ENCODE measurements around the gene SLC23A1. TPM values are rescaled to one million over a fixed set of nuclear protein-coding genes. Genes with fewer than 3 reads are reported as not detected.
"Not testable (repeated sequence)": the region's sequence is repeated elsewhere in the genome, so short reads cannot be mapped to it uniquely, and the experiment has no call there.

SLC23A1 gene
- total RNA-seq, 1 donor from 2014 or later = not detected

DNA sequence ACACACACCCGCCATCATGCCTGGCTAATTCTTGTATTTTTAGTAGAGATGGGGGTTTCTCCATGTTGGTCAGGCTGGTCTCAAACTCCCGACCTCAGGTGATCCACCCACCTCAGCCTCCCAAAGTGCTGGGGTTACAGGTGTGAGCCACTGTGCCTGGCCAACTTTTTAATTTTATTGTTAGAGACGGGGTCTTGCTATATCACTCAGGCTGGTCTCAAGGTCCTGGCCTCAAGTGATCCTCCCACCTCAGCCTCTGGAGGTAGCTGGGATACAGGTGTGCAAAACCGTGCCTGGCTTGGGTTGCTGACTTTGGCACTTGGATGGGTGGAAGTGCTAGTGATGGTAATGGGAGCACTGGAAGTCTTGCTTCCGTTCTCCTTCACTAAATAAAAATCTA, 26.0 kb upstream of the SLC23A1 start:
- DNase-seq; intact Hi-C loops (cut with micrococcal nuclease); ATAC-seq: not testable (repeated sequence)

DNA sequence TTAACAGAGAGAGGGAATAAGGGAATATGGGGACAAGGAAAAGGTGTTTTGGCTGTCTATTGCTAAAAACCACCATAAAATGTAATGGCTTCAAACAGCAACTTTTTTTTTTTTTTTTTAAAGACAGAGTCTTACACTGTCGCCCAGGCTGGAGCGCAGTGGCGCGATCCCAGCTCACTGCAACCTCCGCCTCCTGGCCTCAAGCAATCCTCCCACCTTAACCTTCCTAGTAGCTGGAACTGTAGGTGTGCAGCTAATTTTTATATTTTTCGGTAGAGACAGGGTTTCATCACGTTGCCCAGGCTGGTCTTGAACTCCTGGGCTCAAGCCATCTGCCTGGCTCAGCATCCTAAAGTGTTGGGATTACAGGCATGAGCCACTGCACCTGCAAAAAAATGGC, 25.1 kb upstream of the SLC23A1 start:
- DNase-seq (no peak), ATAC-seq (no peak)
- intact Hi-C loops (cut with micrococcal nuclease) = no loop called here

DNA sequence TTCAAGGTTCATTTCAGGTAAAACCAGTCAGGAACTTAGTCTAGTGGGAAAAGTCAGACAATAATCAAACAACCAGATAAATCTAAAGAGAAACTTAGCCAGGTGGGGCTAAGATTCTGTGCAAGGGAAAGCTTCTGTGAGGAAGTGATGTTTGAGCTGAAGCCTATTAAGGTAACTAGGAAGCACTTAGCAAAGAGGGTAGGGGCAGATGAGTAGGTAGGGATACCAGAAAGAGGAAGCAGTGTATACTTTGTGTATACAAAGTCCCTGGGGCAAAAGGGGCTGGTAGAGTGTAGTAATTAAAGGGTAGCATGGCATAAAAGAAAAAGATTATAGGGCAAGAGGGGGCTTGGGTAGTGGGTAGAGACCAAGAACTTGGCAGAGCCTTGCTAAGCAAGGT, 24.4 kb upstream of the SLC23A1 start:
- DNase-seq = no peak
- intact Hi-C loops (cut with micrococcal nuclease) = no loop called here
- no peak for ATAC-seq

DNA sequence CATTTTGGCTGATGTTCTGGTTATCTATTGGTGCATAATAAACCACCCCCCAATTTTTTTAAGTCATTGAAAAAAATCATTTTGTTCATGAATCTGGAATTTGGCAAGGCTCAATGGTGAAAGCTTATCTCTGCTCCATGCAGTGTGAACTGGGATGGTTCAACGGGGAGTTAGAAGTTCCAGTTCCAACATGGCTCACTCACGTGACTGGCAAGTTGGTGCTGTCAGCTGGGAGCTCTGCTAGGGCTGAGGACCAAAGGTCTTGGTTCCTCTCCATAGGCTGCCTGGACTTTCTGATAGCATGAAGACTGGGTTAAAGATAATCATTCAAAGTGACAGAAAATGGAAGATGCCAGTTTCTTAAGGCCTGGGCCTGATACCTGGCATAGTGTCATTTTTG, 23.9 kb upstream of the SLC23A1 start:
- ATAC-seq = no peak
- no peak for DNase-seq
- intact Hi-C loops (cut with micrococcal nuclease) = no loop called here

DNA sequence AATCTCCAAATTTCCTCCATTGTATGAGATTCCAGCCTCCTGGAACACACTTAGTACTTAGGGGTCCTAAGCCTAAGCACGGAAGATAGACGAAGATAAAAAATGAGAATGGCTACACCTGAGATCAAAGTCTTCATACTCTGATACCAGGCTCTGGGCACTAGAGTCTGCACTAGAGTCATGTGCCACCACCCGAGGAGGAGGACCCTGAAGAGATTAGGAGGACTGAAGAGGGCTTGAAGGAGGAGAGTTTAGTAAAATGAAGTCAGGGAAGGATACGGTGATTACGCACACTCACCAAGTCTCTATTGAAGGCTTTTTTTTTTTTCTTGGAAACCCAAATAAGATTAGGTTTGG, 21.4 kb upstream of the SLC23A1 start:
- no peak for ATAC-seq
- intact Hi-C loops (cut with micrococcal nuclease) = no loop called here

DNA sequence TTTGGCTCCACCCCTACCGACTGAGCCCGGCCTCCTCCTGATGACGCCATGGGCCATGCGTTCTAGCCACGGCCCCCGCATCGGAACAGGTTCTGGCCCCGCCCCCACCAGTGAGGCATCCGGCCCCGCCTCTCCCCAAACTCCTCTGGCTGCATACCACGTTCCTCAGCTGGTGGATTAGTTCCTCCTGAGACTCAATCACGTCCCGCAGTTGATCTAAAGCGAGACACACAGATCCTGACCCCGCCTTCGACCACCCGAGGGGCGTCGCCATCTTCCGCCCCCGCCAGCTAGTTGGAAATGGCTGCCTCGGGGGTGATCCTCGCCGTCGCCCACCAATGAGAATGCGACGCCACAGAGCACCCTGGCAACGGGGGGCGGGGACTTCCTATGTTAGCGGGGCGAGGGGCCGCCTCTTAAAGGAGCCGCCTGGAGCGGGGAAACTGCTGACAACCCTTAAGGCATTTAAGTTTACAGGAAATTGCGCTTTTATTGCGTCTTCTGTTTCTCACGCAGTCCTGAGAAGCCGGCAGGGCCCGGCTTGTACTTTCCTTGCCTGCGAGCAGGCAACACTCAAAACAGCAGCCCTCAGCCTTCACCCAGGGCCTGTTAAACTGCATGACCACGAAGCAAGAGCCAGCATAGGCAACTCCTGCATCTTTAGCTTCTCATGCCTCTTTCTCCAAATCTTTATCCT, 20.8 kb upstream of the SLC23A1 start, which contains the start of gene SPATA24:
Gene SPATA24 (minus strand): TSS at position 303 of the 697 bp plus-strand sequence. CDS start 29 bp downstream, at position 274.
- ATAC-seq = peak; percentile 96
- peak; percentile 98 for DNase-seq
- intact Hi-C loops (cut with micrococcal nuclease) = no loop called here

More for the DNA sequence above, 21.4 kb upstream of the SLC23A1 start:
- no peak for DNase-seq

DNA sequence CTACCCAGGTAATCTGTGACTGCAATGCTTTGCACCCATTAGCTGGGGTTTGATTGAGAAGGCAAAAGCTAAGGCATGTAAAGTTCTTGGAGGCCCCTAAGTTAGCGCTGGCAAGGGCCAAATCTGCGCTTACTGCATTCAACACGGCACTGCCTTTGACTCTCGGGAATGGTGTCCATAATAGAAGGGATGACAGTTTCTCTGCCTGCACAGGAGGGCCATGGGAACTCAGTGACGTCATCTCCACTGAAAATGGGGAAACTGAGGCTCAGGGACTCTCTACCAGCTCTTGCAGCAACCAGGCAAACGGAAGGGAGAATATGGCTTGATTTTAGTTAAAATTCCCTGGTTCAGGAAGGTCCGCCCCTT, 20.3 kb upstream of the SLC23A1 start:
- intact Hi-C loops (cut with micrococcal nuclease) = no loop called here
- ATAC-seq (peak; percentile 5), DNase-seq (no peak)

DNA sequence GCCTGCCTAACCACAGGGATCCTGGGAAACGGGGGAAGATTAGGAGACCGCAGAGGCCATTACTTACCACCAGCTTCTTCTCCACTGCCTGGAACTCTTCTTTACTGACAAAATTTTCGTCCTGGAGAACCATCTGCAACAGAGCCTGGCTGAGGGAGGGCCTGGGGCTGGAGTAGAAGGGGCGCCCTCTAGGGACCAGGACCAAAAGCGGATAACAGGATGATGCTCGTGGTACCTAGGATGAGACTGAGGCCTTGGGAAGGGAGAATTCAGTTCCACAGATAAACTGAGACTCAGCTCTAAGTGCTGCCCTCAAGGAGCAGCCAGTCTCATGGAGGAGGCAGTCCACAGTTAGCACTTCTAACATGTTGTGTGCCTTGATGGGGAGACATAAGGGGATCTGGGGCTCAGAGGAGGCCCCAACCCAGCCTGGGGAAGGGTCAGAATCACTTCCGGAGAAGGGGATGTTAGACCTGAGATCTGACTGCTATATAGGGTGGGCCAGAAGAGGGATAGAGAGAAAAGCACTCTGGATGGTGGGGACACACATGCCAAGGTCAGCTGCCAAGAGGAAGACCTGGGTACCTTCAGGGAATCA, 19.6 kb upstream of the SLC23A1 start:
- intact Hi-C loops (cut with micrococcal nuclease) = no loop called here
- DNase-seq (no peak), ATAC-seq (no peak)

DNA sequence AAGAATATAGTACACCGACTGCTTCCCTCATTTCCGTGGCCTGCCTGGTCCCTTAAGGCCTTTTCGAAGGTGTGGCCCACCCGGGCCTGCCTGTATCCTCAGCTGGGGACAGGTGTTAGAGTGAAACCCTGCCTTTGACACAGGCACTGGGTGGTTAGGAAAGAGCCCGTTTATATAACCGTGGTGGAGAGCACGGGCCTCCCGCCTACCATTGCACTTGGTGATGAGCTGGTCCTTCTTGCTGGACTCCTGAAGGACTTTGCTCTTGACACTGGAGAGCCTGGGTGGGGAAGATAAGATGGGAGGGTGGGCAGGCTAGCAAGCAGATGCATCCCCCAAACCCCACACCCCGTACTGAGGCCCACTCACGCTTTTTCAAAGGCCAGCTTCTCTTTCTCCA, 18.4 kb upstream of the SLC23A1 start:
- intact Hi-C loops (cut with micrococcal nuclease) = no loop called here
- no peak for DNase-seq
- ATAC-seq = no peak

DNA sequence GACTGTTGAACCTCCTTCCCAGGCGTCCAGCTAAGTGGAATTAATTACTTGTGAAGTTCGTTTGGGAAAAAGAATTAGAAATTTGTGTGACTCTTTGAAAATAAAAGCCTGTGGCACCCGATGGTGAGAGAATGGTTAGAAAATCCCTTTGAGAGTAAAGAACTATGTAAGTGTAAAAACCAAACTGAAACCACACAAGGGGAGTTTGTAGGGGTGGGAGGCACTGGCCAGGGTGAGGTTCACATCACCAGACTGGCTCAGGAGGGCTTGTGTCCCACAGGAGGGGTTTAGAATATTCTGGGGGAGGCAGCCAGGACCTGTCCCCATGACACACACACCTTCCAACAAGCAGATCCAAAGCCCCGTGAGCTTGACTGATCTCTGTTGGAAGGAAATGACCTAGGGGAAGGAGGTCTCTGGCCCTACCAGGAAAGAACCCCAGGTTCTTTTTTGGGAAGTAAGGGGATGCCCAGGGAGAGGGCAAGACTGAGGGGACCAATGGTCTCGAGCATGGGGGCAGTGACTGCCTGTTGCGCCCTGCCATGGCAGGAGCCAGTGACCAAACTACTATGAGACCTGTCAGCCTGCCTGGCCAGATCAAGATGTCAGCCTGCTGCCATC, 16.5 kb upstream of the SLC23A1 start:
- no peak for ATAC-seq
- DNase-seq = no peak
- intact Hi-C loops (cut with micrococcal nuclease) = no loop called here

DNA sequence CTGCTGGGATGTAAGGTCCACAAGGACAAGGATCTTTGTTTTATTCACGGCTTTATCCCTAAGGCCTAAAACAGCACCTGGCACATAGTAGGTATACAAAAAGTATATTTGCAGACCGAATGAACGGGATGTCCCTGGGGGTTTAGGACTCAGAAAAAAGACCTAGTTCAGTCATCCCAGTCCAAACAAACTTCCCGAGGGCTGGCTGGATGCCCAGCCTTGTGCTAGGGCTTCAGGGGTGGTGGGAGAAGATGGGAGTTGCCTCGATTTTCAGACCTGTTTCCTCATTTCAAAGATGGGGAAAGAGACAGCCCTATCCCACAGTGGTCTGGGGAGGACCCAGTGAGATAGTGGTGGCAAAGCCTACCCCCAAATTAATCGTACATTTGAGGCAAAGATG, 14.8 kb upstream of the SLC23A1 start:
- intact Hi-C loops (cut with micrococcal nuclease) = no loop called here
- ATAC-seq = no peak
- no peak for DNase-seq

DNA sequence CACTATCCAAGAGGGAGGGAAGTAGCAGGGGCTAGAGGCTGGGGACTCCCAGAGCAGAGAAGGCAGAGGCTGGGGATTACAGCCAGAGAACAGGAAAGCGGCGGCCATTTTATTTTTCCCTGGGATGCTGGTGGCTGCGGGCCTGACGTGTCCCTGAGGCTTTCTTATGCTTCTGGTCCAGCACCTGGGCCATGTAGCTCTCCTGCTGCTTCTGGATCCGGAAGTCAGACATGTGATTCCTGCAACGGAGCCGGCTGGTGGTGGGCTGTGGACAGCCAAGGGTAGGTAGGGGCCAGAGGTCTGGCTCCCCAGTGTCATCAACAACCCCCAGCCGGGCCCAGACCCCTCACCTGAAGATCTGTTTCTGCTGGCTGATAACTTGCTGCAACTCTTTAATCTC, 13.6 kb upstream of the SLC23A1 start:
- intact Hi-C loops (cut with micrococcal nuclease) = no loop called here
- DNase-seq = peak; percentile 21
- ATAC-seq = no peak

DNA sequence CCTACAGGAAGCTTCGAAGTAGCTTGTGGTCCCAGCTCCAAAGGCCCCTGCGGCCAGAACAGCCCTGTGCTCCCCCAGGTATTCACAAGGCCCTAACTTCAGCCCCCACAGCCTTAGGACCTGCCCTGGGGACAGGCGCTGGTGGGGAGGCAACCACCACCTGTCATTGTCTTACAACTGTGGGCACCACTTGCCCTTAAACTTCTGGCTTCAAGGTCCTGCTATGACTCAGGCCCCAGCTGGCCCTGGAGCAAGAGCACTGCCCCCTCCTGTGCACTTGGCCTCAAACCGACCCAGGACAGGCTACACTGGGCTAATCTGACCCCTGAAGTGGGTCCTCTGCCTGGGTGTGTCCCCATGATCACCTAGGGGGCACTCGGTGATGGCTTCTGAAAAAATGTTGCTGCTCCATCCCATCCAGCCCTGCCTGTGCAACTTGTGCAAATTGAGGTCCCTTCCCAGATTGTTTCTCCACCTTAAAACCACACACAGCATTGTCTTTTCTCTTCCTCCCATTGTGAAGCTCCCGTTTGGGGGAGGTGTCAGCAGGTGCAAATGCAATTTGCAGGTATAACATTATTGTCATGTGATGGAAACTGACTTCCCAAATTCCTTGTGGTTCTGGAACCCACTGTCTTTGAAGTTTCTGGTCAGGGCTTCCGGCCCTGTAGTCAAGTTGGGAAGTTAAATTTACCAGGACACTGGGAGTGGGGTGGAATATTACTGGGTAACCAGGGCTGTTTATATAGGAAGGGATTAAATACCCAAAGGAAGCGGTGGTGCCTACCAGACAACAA, 12.9 kb upstream of the SLC23A1 start:
- peak; percentile 47 for DNase-seq
- ATAC-seq = peak; percentile 24
- intact Hi-C loops (cut with micrococcal nuclease) = no loop called here

DNA sequence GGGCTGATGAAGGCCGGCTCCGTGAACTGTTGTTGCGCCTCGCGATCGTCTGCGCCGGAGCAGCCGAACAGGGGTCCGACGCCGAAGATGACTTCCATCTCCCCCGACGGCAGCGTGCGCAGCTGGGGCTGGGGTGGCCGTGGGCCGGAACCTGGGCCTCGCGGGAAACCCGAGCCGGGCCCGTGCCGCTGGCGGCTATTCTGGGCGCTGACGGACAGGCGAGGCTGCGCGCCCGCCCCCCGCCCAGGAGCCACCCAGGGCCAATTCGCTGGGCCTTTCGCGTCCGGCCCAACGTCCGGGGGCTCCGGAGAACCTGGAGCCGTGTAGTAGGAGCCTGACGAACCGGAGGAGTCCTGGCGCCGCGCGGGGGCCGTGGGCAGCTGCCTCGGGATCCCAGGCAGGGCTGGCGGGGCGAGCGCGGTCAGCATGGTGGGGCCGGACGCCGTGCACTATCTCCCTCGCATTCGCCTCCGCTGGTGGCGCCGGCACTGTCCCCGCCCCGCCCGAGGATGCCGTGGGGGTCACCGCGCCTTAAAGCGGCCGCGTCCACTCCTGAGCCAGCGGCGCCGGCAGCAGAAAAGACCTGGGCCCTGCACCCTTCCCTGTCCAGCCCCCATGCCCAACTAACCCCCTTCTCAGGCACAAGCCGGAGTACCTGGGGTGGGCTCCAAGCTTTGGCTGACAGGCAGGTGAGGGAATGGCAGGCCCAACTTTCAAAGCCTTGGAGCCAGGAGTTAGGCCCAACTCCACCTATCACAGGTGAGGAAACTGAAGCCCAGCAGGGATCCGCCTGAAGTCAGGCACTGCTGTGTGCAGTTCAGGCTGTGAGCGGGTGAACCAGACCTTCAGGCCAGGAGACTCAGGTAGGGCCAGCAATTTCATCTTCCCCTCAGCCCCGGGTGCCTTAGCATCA, 11.8 kb upstream of the SLC23A1 start, which contains the start of gene PROB1:
Gene PROB1 (minus strand): TSS at position 451 of the 913 bp plus-strand sequence. CDS start 23 bp downstream, at position 428.
- DNase-seq (peak; percentile 85), ATAC-seq (peak; percentile 82)
- intact Hi-C loops (cut with micrococcal nuclease) = no loop called here

DNA sequence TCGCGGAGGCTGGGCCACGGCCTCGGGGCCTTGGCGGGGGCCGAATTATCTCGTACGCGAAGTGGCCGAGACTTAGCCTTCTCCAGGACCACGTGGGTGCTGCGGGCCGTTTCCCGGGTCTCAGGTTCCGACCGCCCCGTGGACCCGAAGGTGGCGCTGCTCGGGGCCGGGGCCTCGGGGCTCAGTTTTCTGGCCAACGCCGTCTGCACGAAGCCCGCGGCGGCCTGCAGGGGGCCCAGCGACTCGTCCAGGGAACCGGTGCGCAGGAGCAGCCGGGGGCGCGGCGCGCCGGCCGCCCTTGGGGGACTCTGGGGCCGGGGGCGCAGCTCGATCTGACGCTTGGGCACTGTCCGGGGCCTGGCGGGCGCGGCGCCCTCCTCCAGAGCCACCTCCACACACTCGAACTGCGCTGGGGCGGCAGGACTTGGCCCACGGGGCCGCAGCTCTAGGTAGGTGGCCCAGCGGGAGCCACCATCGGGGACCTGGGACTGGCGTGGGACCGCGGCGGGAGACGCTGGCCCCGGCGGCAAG, 11.1 kb upstream of the SLC23A1 start:
- intact Hi-C loops (cut with micrococcal nuclease) = no loop called here
- DNase-seq (peak; percentile 78), ATAC-seq (peak; percentile 51)

DNA sequence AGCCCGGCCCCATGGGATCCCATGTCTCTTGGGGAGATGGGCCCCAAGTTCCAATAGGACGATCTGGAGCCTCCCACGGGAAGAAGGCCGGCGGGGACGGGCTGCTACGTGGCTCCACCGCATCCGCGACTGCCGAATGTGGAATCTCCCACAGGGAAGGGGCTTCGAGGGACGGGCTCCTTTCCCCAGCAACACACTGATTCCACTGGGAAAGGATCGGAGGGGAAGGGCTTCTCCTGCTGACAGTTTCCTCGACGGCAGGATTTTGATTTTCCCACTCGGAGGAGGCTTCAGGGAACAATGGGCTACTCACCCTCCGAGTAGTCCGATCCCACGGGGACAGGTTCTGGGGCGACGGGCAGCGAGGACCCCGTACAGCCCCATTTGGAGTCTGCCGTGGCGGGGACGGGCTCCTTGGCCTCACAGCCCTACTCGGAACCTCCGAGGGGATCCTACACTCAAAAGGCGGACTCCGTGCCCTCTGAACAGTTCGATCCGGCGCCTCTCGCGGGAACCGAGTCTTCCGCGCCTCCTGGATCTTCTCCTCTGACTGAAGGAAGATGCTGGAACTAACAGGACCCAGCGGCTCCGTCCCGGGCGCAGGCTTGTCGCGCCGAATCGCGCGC, 10.5 kb upstream of the SLC23A1 start:
- no peak for ATAC-seq
- no peak for DNase-seq
- intact Hi-C loops (cut with micrococcal nuclease) = no loop called here

DNA sequence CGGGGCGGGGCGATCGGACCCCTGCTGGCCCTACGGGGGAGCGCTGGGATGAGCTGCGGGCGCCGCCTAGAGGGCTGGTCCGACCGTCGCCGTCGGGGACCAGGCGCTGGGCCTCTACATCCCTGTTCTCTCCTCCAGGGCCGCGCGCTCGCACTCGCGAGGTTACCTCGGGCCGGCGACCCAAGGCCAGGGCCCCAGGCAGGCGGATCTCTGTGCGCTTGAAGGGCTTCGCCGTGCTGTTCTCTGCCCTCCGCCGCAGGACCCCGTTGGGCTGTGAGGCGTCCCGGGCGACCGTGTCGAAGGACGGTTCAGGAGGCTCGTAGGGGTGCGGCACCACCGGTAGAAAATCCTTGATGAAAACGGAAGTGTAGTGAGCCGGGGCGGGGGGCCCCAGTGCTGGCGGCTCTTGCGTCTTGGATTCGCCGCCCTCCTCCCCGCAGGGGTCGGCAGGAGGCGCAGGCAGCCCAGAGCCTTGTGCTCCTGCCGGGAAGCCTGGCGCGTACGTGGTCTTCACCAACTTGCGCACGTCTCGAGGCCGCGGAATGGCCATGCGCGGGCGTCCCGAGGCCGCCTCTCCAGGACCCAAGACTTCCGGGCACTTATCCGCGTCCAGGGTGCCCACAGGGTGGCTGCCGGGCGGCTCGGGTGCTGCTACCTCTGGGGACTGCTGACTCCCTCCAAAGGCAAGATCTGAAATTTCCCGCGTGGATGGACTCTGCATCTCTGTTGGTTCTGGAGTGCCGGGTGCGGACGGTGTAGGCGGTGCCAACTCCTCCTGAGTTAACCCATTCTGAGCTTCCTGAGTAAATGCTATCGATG, 9.8 kb upstream of the SLC23A1 start:
- peak; percentile 19 for ATAC-seq
- peak; percentile 76 for DNase-seq
- intact Hi-C loops (cut with micrococcal nuclease) = no loop called here

All from left ventricle myocardium superior (tissue), 1 donor.